HuH-7 (cell line): Measurements from ENCODE around the gene CACNA2D4.
A peak's percentile ranks its signal among the peaks of the same experiment; 100 is the strongest.

Experiments used
- DNase-seq: peaks from one replicate; pipeline ENCODE4 v3.0.0; 2011; ENCODE audit warnings: low spot score

The CACNA2D4 gene

GRCh38 chr12:1933342-1934051 lies 15.0 kb upstream of the CACNA2D4 start:
- no peak for DNase-seq

- DNase-seq: no peak
These were observed 13.9 kb upstream of the CACNA2D4 start for GRCh38 chr12:1932264-1932777.

GRCh38 chr12:1931642-1932041 lies 13.2 kb upstream of the CACNA2D4 start:
- DNase-seq: no peak

GRCh38 chr12:1930803-1931597 lies 12.5 kb upstream of the CACNA2D4 start:
- no peak for DNase-seq

GRCh38 chr12:1929985-1930802 lies 11.7 kb upstream of the CACNA2D4 start:
- no peak for DNase-seq

- DNase-seq: no peak
These were observed 11.0 kb upstream of the CACNA2D4 start for GRCh38 chr12:1929241-1929984.

- DNase-seq: no peak
These were observed 10.1 kb upstream of the CACNA2D4 start for GRCh38 chr12:1928439-1929121.

- DNase-seq: no peak
These were observed 9.4 kb upstream of the CACNA2D4 start for GRCh38 chr12:1927751-1928351.

- no peak for DNase-seq
These were observed 8.7 kb upstream of the CACNA2D4 start for GRCh38 chr12:1927051-1927680.

- no peak for DNase-seq
These were observed 7.8 kb upstream of the CACNA2D4 start for GRCh38 chr12:1926251-1926657.

GRCh38 chr12:1925684-1926006 lies 7.2 kb upstream of the CACNA2D4 start:
- DNase-seq: no peak

- DNase-seq: no peak
These were observed 6.7 kb upstream of the CACNA2D4 start for GRCh38 chr12:1924996-1925683.

- no peak for DNase-seq
These were observed 4.5 kb upstream of the CACNA2D4 start for GRCh38 chr12:1922985-1923384.

GRCh38 chr12:1922075-1922709 lies 3.7 kb upstream of the CACNA2D4 start:
- DNase-seq: peak; percentile 73

GRCh38 chr12:1920971-1921370 lies 2.5 kb upstream of the CACNA2D4 start:
- no peak for DNase-seq

- DNase-seq: no peak
These were observed 2.0 kb upstream of the CACNA2D4 start for GRCh38 chr12:1920436-1920835.

GRCh38 chr12:1919763-1920162 lies 1.3 kb upstream of the CACNA2D4 start:
- no peak for DNase-seq

GRCh38 chr12:1919284-1919683 lies 832 bp upstream of the CACNA2D4 start:
- peak; percentile 2 for DNase-seq

GRCh38 chr12:1918884-1919236 lies 408 bp upstream of the CACNA2D4 start:
- peak; percentile 17 for DNase-seq
